ENCODE measurements around the gene POLRMT. TPM values are rescaled to one million over a fixed set of nuclear protein-coding genes. Genes with fewer than 3 reads are reported as not detected.

POLRMT gene
- total and polyA plus RNA-seq, 9 donors, result 13.5 to 52.3 (median 40.6) TPM

- Histone ChIP-seq H3K27me3 (no peaks in the 10 kb centered on the region), H3K27ac (peak overlapping the region; percentile 91 to 95), H3K4me1 (ENCODE audit: insufficient read depth) (peaks cover 15% of the 10 kb centered on the region), H3K4me3 (peak overlapping the region; percentile 59), H3K36me3 (no peaks in the 10 kb centered on the region), H3K9me3 (no peaks in the 10 kb centered on the region)
- peak; percentile 100 for DNase-seq
- intact Hi-C loops (cut with DNase I), result no loop called here
- WGBS, 3 donors, result 1% methylated on average over 11 to 70 of the region's 70 CpGs
- peak in 2 of 3 donors; percentile 80 to 85 for TF ChIP-seq CTCF (IDR thresholded peaks at IDR 0.05)
- TF ChIP-seq EP300 (IDR thresholded peaks at IDR 0.05), result peak; percentile 65
- TF ChIP-seq POLR2A (IDR thresholded peaks at IDR 0.05), result peak; percentile 89
These were observed 47.1 kb upstream of the POLRMT start for GRCh38 chr19:680287-681028.

- Histone ChIP-seq H3K27ac (peak overlapping the region; percentile 91 to 95), H3K4me1 (ENCODE audit: insufficient read depth) (peaks cover 17% of the 10 kb centered on the region), H3K36me3 (no peaks in the 10 kb centered on the region), H3K27me3 (no peaks in the 10 kb centered on the region), H3K4me3 (peak overlapping the region; percentile 59), H3K9me3 (no peaks in the 10 kb centered on the region)
- TF ChIP-seq EP300 (IDR thresholded peaks at IDR 0.05) (peak; percentile 91), CTCF (IDR thresholded peaks at IDR 0.05) (no peak)
- intact Hi-C loops (cut with DNase I), result loop anchor here in 2 of 4 donors (5.0 to 10.0 kb wide), 2 partner anchors 43 to 255 kb away; no protein-coding TSS in a partner anchor
- DNase-seq, result peak; percentile 78 to 92 (median 88)
- 2 to 3% (median 3%) methylated on average over 54 to 69 of the region's 69 CpGs for WGBS, 3 donors
These were observed 46.3 kb upstream of the POLRMT start for GRCh38 chr19:679418-680286.

GRCh38 chr19:678791-679388 is 45.6 kb upstream of the POLRMT start:
- WGBS, 3 donors, result 85 to 89% (median 87%) methylated on average over 16 of the region's 16 CpGs
- peaks cover 22% of the 10 kb centered on the region for H3K4me1 ChIP-seq (ENCODE audit: insufficient read depth)
- intact Hi-C loops (cut with DNase I), result loop anchor here in 2 of 4 donors (5.0 to 10.0 kb wide), 2 partner anchors 43 to 256 kb away; no protein-coding TSS in a partner anchor
- H3K4me3 ChIP-seq, result no peak overlapping the region
- peak in 3 of 5 donors; percentile 62 to 63 (median 63) for DNase-seq
- no peaks in the 10 kb centered on the region for H3K9me3 ChIP-seq
- TF ChIP-seq POLR2A (IDR thresholded peaks at IDR 0.05), result no peak
- no peak for TF ChIP-seq EP300 (IDR thresholded peaks at IDR 0.05)
- TF ChIP-seq CTCF (IDR thresholded peaks at IDR 0.05), result no peak
- H3K27ac ChIP-seq, result peak overlapping the region; percentile 91 to 95
- H3K27me3 ChIP-seq, result no peaks in the 10 kb centered on the region
- no peaks in the 10 kb centered on the region for H3K36me3 ChIP-seq
